Fibroblast of skin of right quadriceps (primary cell): ENCODE results near the gene PAX3.

Experiments used
- DNase-seq: peaks from one replicate; pipeline ENCODE4 v3.0.0-alpha.2; 2013

The PAX3 gene

DNA sequence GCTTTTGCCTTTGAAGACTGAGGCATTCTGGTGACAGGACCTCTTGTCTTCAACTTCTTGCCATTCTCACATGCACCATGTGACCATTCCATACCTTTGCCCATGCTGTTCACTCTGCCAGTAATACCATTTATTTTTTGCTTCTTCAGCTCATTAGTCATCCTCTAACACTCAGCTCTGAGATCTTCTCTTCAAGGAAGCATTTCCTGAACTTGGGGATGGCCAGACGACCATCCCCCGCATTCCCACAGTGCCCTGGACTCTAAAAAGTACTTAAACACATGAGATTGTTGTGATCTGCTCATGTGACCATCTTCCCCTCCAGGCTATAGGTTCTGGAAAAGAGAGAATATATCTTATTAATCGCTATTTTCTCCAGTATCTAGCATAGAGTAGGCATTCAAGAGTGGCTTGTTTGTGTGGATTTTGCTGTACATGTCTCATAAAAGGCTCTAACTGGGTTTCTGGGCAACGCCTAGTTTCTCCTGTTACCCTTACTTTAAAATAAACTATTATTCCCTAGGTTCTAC, 33.9 kb downstream of the PAX3 start:
- no peak for DNase-seq

- DNase-seq: no peak
Observed at GRCh38 chr2:222261504-222261903, 37.3 kb downstream of the PAX3 start.

GRCh38 chr2:222257645-222258044, 41.2 kb downstream of the PAX3 start:
- DNase-seq: no peak

DNA sequence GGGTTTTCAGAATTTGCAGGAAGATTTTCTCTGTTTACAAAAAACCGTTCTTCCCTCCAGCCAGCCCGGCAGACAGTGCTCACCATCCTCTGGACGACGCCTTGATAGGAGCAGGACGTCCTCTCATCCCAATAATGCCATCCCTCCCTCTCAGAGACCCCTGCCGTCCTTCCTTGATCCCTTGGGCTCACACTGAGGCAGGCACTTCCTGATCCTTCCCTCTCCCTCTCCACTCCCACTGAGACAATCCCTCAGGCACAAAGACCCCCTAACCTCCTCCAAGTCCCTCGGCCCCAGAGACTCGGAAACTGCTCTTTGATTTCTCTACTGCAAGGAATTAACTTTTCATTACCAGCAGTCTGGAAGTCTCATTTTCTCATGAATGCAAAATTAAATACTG, 42.5 kb downstream of the PAX3 start:
- no peak for DNase-seq

GRCh38 chr2:222255090-222255489, 43.7 kb downstream of the PAX3 start:
- DNase-seq: no peak

DNA sequence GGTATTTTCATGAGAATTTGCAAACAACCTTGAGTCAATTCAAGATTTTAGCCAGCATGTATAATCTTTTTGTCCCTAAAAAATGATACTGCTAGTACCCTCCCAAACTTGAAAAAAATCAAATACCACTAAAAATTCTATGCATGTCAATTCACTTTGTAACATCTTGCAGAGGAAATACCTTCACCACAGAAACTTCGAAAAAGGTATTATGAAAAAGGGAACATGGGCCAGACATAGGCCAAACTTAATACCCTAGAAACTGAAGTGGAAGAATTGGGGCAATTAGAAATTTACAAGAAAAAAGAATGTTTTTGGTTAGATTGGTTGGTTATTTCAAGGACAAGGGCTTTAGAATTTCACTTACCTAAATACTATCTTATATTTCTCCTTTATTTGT, 48.5 kb downstream of the PAX3 start:
- no peak for DNase-seq

DNA sequence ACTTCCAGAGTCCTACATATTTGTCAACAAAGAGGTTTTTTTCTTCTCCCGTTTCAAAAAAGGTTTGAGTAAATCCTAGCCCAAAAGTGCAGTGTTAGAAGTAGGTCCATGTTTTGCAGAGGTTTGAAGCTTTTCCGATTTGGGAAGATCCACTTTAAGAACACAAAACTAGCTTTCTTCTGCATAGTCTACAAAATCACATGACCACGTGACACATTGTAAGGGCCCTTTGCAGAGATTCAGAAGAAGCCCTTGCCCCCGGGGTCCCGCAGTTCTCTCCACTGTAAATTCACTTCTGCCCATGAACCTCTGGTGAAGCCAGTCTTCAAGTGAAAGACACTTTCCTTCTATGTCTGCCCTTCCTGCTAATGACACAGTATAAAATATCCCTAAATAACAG, 49.4 kb downstream of the PAX3 start:
- no peak for DNase-seq

DNA sequence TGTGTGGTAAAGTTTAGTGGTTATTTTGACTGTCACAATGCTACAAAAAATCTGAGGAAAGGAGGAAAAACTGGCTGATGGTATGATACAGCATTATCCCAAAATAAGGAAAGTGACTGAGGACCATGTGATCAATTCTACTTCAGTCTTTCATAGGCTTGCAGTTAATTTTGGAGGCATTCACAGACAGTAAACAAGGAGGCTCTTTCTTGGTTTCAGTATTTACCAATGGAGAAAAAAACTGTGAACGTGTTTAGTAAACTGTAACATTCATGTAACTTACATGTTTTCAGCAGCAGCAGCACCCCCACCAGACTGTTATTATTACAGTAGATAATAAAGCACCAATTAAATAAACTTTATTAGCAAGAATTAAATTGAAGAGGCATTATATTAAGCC, 50.0 kb downstream of the PAX3 start:
- DNase-seq: no peak

DNA sequence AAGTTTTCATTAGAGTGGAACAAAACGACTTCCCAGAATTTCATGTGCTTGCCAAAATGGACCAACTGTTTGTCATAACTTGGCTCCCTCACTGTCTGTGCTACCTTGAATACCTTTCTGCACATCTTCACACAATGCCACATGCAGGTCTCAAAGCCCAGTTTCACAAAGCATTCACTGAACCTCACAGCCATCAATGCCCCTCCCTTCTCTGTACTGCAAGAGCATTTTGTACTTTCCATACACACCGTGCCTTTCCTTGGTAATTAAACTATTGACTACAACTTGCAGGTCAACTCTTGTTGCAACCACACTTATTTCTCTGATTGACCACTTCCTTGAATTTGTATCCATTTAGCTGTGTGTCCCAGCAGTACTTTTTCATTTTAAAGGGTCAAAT, 50.5 kb downstream of the PAX3 start:
- DNase-seq: no peak

GRCh38 chr2:222242532-222242931, 56.3 kb downstream of the PAX3 start:
- no peak for DNase-seq

- no peak for DNase-seq
Observed at GRCh38 chr2:222241128-222241870, 57.5 kb downstream of the PAX3 start.

- DNase-seq: no peak
Observed at GRCh38 chr2:222240676-222241049, 58.1 kb downstream of the PAX3 start.

GRCh38 chr2:222239945-222240675, 58.7 kb downstream of the PAX3 start:
- DNase-seq: no peak

DNA sequence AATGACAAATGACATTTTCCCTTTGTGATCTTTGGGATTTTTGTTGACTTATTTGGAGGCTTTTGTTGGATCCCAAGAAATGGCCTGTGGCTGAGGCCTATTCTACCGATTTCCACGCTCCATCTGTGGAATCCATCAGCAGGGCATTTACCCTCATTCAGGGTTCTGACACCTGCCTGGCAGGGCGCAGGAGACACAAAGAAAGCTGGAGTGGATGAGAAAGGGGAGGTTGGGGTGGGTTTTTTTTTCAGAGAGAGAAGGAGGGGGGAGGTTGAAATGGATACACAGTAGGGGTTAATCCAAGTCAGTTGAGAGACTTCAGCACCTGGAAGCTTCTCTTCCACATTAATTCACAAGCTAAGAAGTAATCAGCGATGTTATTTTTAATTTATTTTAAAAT, 59.7 kb downstream of the PAX3 start:
- DNase-seq: no peak

GRCh38 chr2:222238072-222238471, 60.7 kb downstream of the PAX3 start:
- DNase-seq: no peak

- DNase-seq: no peak
Observed at GRCh38 chr2:222232839-222233238, 66.0 kb downstream of the PAX3 start.

DNA sequence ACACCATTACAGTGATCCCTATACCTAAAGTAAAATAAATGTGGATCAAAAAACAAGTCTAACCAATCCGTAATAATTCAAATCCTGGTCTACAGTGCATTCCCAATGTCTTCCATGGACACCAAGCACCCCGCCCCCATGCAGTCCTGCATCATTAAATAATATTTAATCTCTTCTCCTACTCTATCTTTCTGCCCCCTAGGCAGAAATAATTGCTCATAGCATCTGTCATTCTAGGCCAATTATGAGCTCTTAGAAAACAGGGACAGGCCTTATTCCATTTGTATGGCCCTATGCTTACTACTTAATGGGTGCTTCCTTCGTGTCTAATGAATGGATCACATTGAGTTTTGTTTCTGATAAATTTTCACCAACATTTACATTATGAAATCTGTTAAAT, 66.4 kb downstream of the PAX3 start:
- DNase-seq: no peak

GRCh38 chr2:222228054-222228453, 70.7 kb downstream of the PAX3 start:
- no peak for DNase-seq

DNA sequence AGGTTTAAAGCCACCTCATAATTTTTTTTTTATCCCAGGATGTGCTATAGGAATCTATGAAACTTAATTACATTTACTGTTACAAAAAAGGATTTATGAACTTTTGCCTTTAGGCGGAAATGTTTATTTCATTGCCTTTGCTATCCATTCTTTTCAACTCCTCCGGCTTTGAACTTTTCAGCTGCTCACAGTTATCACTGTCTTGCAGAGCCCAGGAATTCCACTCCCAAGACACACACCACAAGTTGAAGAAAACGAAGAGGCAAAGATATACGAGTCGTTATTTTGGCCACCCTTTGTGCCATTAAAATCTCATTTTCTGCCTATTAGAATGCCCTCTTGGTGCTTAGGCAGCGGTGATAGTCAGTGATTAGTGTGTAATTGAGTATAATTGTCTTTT, 80.0 kb downstream of the PAX3 start:
- DNase-seq: no peak

- DNase-seq: no peak
Observed at GRCh38 chr2:222217712-222218111, 81.1 kb downstream of the PAX3 start.

DNA sequence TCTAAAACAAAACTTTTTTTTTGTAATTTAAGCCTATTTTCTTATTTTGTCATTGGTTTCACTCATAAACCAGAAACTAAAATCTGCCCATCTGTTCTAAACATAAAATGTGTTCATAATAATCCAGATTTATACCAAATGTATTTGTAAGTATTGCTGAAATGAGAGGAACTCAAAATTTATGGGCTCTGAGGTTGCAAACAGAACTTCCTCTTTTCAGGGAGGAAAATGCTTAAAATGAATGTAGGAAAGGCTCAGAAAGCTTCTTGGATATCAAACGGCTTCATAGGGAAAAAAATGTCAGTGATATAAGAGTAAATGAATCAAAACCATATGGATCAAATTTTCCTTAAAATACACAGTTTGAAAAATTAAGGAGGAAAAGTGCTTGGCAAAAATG, 83.9 kb downstream of the PAX3 start:
- no peak for DNase-seq

GRCh38 chr2:222213049-222213448, 85.7 kb downstream of the PAX3 start:
- DNase-seq: no peak

GRCh38 chr2:222212571-222212970, 86.2 kb downstream of the PAX3 start:
- no peak for DNase-seq

- no peak for DNase-seq
Observed at GRCh38 chr2:222208010-222208690, 90.6 kb downstream of the PAX3 start.
